Fibroblast of lung (primary cell): ENCODE measurements around the gene KCP. TPM values are rescaled to one million over a fixed set of nuclear protein-coding genes. Genes with fewer than 3 reads are reported as not detected.

Experiments used
- DNase-seq, 2 donors: peaks; one replicate each; pipeline versions ENCODE4 v3.0.0 to v3.0.0-alpha.2; 2010; ENCODE audit warnings: low read depth in 2 of 2
- H2AFZ ChIP-seq: 2 replicates; pipeline ENCODE4 v1.5.1; 2012; ENCODE audit warnings: low read length, control low read depth, inconsistent platforms
- H3K27ac ChIP-seq: 2 replicates; pipeline ENCODE4 v1.5.1; 2011; ENCODE audit warnings: low read length, control low read depth; ENCODE audit not compliant: insufficient read depth
- H3K27me3 ChIP-seq: 2 replicates; pipeline ENCODE4 v1.5.1; 2011; ENCODE audit warnings: mild to moderate bottlenecking, low read length; ENCODE audit not compliant: control insufficient read depth, insufficient read depth
- H3K36me3 ChIP-seq: 2 replicates; pipeline ENCODE4 v1.5.1; 2011; ENCODE audit warnings: low read length; ENCODE audit not compliant: control insufficient read depth, insufficient read depth
- H3K4me1 ChIP-seq: 2 replicates; pipeline ENCODE4 v1.5.1; 2011; ENCODE audit warnings: low read length; ENCODE audit not compliant: control insufficient read depth, insufficient read depth; ENCODE audit errors: extremely low read depth
- H3K4me2 ChIP-seq: 2 replicates; pipeline ENCODE4 v1.5.1; 2011; ENCODE audit warnings: low read length, control low read depth; ENCODE audit not compliant: insufficient read depth; ENCODE audit errors: extremely low read depth
- H3K4me3 ChIP-seq, 4 experiments: fragments of 200-600 bp in 1 of 4; sonication (generic) in 1 of 4; replicated peaks in 1 of 4; 2 replicates each; pipeline ENCODE4 v1.5.1; 2011 to 2016; ENCODE audit warnings: low read length in 4 of 4, low read depth in 3 of 4, mild to moderate bottlenecking in 3 of 4, control low read depth in 2 of 4, inconsistent platforms in 1 of 4, mixed read lengths in 1 of 4; ENCODE audit not compliant: insufficient read depth in 1 of 4; ENCODE audit errors: control extremely low read depth in 1 of 4
- H3K79me2 ChIP-seq: 2 replicates; pipeline ENCODE4 v1.5.1; 2012; ENCODE audit warnings: mild to moderate bottlenecking, low read length, inconsistent platforms; ENCODE audit not compliant: control insufficient read depth, insufficient read depth
- H3K9ac ChIP-seq: 2 replicates; pipeline ENCODE4 v1.5.1; 2011; ENCODE audit warnings: mild to moderate bottlenecking, low read length, control low read depth; ENCODE audit not compliant: insufficient read depth
- H3K9me3 ChIP-seq: 2 replicates; pipeline ENCODE4 v1.5.1; 2012; ENCODE audit warnings: low read depth, low read length; ENCODE audit not compliant: control insufficient read depth, insufficient read depth
- H4K20me1 ChIP-seq: 2 replicates; pipeline ENCODE4 v1.5.1; 2011; ENCODE audit warnings: low read length; ENCODE audit not compliant: control insufficient read depth, insufficient read depth; ENCODE audit errors: extremely low read depth
- CTCF ChIP-seq, 2 donors: IDR thresholded peaks in 1 of 2; conservative IDR thresholded peaks in 1 of 2; 1 replicate in 1 of 2; 2 replicates in 1 of 2; pipeline ENCODE4 v1.5.1; 2011 to 2012; ENCODE audit warnings: low read length in 2 of 2, control low read depth in 1 of 2, inconsistent platforms in 1 of 2, low read depth in 1 of 2, mild to moderate bottlenecking in 1 of 2
- EZH2 ChIP-seq: IDR thresholded peaks from 2 replicates; pipeline ENCODE4 v1.5.1; 2012; ENCODE audit warnings: low read length, control low read depth, mild to moderate bottlenecking; ENCODE audit errors: missing control alignments
- polyA plus RNA-seq, 2 donors: library from polyadenylated mRNA; depleted of rRNA in 1 of 2; stranded (reverse) in 1 of 2; unstranded in 1 of 2; fragments of >200 nt; gene quantifications; 2 replicates each; pipeline ENCODE4 v1.2.1, GENCODE V29; 2011 to 2012; ENCODE audit warnings: missing spikeins in 1 of 2
- total RNA-seq: library from RNA; depleted of rRNA; stranded (reverse); fragments of >200 nt; gene quantifications from 2 replicates; pipeline ENCODE4 v1.2.1, GENCODE V29; 2014

The KCP gene
- total and polyA plus RNA-seq, 2 donors (not counting 1 experiment from before 2014, with no cell fraction given), result 0.08 to 0.50 TPM

GRCh38 chr7:128872394-128872824, 38.1 kb downstream of the KCP start:
- Histone ChIP-seq H3K4me2 (no peak overlapping the region), H3K9me3 (no peaks in the 10 kb centered on the region), H3K27me3 (no peaks in the 10 kb centered on the region), H2AFZ (no peak overlapping the region), H3K9ac (no peak overlapping the region), H3K27ac (no peak overlapping the region), H3K4me3 (no peak overlapping the region), H3K36me3 (no peaks in the 10 kb centered on the region), H4K20me1 (no peaks in the 10 kb centered on the region), H3K4me1 (no peaks in the 10 kb centered on the region), H3K79me2 (no peaks in the 10 kb centered on the region)
- DNase-seq, result no peak
- TF ChIP-seq EZH2 (no peak), CTCF (conservative IDR thresholded peaks at IDR 0.05 in 1 of 2, IDR thresholded peaks at IDR 0.05 in 1 of 2; ENCODE audit: low read depth in 1 of 2, low read length in 2 of 2) (no peak)

GRCh38 chr7:128871050-128871449, 39.5 kb downstream of the KCP start:
- no peak overlapping the region for H3K9ac ChIP-seq
- TF ChIP-seq CTCF (conservative IDR thresholded peaks at IDR 0.05 in 1 of 2, IDR thresholded peaks at IDR 0.05 in 1 of 2; ENCODE audit: low read depth in 1 of 2, low read length in 2 of 2) (no peak), EZH2 (no peak)
- no peaks in the 10 kb centered on the region for H3K4me1 ChIP-seq
- no peak overlapping the region for H3K4me3 ChIP-seq
- no peaks in the 10 kb centered on the region for H3K9me3 ChIP-seq
- H3K79me2 ChIP-seq, result no peaks in the 10 kb centered on the region
- no peak overlapping the region for H3K4me2 ChIP-seq
- H3K36me3 ChIP-seq, result peaks cover 1% of the 10 kb centered on the region
- H3K27ac ChIP-seq, result no peak overlapping the region
- H3K27me3 ChIP-seq, result no peaks in the 10 kb centered on the region
- no peak overlapping the region for H2AFZ ChIP-seq
- H4K20me1 ChIP-seq, result no peaks in the 10 kb centered on the region
- DNase-seq, result no peak

- Histone ChIP-seq H3K27me3 (no peaks in the 10 kb centered on the region), H3K4me1 (no peaks in the 10 kb centered on the region), H3K79me2 (no peaks in the 10 kb centered on the region), H3K4me3 (peak overlapping the region in 1 of 4 experiments; percentile 52), H3K9me3 (no peaks in the 10 kb centered on the region), H4K20me1 (no peaks in the 10 kb centered on the region), H3K4me2 (peak overlapping the region; percentile 93), H3K36me3 (peaks cover 5% of the 10 kb centered on the region), H3K9ac (no peak overlapping the region), H2AFZ (no peak overlapping the region), H3K27ac (no peak overlapping the region)
- no peak for TF ChIP-seq CTCF (conservative IDR thresholded peaks at IDR 0.05 in 1 of 2, IDR thresholded peaks at IDR 0.05 in 1 of 2; ENCODE audit: low read depth in 1 of 2, low read length in 2 of 2)
- no peak for DNase-seq
These were observed 40.6 kb downstream of the KCP start for GRCh38 chr7:128869944-128870285.
